GM18520 (cell line): Measurements from ENCODE around the gene USP32.
"Not testable (repeated sequence)": the region's sequence is repeated elsewhere in the genome, so short reads cannot be mapped to it uniquely, and the experiment has no call there.

Source experiments
- ATAC-seq: cut with Tn5 transposase; IDR thresholded peaks from one replicate; pipeline ENCODE4 v1.9.1; 2021; ENCODE audit not compliant: unreplicated experiment

The USP32 gene

GRCh38 chr17:60186846-60187745 is 204.8 kb downstream of the USP32 start:
- ATAC-seq, result not testable (repeated sequence)

DNA sequence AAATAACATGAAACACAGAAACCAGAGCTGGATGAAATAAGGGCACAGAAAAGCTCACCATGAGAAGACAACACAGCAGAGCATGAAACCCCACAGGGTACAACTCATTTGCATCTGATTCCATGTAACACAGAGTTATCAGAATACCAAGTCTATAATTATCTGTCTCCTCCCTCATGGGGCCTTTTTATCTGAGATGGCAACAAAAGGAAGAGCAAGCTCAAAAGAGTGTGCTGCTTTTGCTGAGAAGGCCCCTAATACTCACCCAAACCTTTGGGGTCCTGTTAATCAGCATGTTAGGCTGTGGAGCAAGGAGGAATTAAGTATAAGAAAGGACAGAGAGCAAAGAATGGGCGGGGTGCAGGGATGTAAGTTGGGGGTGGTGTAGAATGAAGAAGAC is 205.6 kb downstream of the USP32 start:
- not testable (repeated sequence) for ATAC-seq

DNA sequence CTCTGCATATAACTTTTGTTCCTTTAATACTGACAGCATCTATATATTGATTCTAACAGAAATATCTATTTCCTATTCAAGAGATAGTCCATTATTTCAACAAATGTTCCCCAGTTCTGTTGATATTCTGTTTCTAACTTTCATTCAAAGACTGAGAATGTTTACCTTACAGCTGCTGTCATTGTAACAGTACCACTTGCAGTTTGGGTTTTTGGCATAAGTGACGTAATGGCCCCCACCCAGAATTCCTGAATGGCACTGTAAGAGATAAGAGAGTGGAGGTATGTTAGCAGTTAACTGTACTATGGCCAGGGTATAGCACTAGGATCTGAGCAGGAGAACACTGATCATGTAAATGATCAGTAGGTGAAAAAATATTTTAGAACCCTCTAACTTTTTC is 211.6 kb downstream of the USP32 start:
- not testable (repeated sequence) for ATAC-seq

GRCh38 chr17:60178180-60178579 is 213.8 kb downstream of the USP32 start:
- ATAC-seq, result not testable (repeated sequence)

GRCh38 chr17:60176763-60177162 is 215.2 kb downstream of the USP32 start:
- not testable (repeated sequence) for ATAC-seq

DNA sequence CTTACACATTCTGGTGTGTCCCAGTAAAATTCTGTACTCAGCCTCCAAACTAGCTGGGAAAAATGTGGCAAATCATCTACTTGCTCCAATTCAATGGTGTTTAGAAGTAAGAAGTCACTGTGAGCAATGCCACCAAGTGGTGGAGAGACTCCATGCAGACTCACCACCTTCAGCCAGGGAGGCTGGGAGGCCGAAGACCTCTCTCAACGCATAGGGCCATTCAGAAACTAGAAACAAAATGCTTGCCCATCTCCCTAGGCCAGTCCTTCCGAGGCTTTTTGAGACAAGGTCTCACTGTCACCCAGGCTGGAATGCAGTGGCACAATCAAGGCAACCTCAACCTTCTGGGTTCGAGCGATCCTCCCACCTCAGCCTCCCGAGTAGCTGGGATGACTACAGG is 217.2 kb downstream of the USP32 start:
- ATAC-seq, result not testable (repeated sequence)

DNA sequence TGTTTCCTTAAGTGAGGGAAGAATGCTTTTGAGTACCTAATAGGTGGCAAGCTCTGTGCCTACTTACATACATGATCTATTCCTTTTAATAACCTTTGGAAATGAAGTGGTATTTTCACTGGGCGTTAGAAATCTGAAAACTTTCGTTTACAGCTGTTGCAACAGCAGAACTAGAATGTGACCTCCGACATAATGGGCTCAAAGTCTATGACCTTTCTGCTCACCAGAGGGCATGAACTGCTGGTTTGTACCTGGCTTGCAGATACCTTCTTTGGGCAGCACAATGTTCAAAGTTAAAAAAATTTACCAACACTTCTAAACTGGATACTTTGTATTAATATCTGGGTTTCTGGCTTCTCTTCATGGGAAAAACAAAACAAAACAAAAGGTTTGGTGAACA is 217.9 kb downstream of the USP32 start:
- no peak for ATAC-seq

GRCh38 chr17:60173304-60173819 is 218.6 kb downstream of the USP32 start:
- no peak for ATAC-seq

GRCh38 chr17:60171753-60172079 is 220.2 kb downstream of the USP32 start:
- no peak for ATAC-seq

DNA sequence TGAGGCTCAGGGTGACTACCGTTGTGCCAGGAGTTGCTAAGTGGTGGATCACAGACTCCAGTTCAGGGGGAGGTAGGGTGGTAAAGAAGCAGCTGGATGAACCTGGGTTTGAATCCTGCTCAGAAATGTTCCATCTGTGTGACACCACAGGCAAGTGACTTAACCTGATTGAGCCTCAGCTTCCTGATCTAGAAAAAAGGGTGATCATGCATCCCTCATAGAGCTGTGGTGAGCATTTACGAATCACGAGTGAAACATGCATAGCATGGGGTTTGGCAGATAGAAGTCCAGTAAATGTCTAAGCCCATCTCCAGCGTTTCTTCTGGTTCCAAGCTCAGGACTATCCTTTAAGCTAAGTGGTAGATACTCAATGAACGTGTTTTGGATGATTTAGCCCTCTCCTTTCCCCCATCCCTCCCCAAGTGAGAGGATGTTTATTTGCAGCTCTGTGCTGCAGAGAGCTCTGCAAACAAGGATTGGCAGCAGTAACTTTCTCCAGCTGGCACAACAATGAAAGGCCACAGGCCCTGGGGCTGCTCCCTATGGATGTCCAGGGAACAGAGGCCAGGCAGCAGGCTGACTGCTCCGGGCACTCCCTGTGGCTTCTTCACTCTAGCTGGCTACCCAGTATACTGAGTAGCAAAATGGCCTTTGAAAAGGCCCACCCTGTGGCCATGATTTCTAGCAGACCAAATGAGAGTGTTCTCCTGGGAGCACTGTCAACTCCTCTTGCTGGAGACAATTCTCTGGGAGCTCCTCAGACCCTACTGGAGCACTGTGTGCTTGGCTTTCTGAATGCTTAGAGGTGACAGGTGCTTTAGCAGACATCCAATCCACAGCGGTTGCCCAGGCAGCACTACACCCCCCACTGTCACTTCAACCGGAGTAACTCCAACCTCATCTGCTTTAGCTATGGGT is 220.8 kb downstream of the USP32 start:
- no peak for ATAC-seq

DNA sequence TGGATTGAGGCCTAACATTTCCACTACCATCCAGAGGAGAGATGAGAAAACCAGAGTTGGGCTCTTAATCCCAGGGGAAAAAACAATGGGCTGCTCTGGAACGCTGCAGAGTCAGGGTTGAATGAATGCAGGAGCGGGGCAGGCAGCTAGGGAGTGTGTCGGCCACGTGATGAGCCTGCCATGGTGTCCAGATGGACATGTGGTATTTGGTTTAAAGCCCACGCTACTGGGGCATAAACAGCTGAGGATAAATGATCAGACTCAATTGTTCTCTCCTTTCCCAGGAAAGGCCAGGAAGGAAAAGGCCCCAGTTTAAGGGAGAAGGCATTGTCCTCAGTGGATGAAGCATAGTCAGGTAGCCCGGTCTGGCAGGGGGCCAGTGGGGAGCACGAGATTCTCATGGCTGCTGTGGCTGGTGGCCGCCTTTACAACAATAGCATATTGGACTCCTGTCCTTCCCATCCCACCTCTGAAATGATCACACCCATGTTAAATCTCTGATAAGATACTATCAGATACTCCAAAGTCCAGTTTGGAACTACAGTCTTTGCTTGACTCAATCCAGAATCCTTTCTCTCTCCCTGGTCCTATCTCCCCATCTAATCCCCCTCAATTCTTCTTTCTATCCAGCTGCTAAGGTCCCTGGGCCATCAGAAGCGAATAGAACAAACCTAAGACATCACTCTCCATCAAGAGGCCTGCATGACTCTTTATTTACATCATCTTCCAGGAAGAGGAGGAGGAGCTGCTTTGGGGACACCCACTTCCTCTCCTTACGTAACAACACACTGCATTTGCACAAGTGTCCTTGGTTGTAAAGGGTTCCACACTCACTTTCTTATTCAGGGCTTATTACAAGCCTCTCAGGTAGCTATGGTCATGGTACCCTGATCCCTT is 221.8 kb downstream of the USP32 start:
- ATAC-seq, result no peak

- no peak for ATAC-seq
Observed at GRCh38 chr17:60168654-60169053, 223.3 kb downstream of the USP32 start.

GRCh38 chr17:60167065-60167741 is 224.7 kb downstream of the USP32 start:
- no peak for ATAC-seq

DNA sequence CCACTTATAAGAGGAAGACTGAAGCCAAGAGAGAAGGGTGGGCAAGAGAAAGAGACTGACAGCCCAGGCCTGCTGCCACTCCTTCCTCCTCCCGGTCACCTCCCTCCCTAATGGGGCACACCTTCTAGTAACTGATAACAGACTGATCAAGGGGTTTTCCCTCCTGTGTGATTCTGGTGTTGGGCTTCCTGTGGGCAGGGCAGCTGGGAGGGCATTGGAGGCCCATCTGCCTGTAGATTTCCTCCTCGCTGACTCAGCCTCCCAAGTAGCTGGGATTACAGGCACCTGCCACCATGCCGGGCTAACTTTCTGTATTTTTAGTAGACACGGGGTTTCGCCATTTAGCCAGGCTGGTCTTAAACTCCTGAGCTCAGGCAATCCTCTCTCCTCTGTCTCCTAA is 226.0 kb downstream of the USP32 start:
- ATAC-seq, result no peak

- no peak for ATAC-seq
Observed at GRCh38 chr17:60165223-60165622, 226.7 kb downstream of the USP32 start.

- ATAC-seq, result no peak
Observed at GRCh38 chr17:60164697-60165096, 227.2 kb downstream of the USP32 start.

- no peak for ATAC-seq
Observed at GRCh38 chr17:60164164-60164563, 227.8 kb downstream of the USP32 start.

GRCh38 chr17:60163108-60163784 is 228.7 kb downstream of the USP32 start:
- no peak for ATAC-seq

- ATAC-seq, result no peak
Observed at GRCh38 chr17:60161598-60162330, 230.2 kb downstream of the USP32 start.
